ENCODE measurements around the gene NPPC. TPM values are rescaled to one million over a fixed set of nuclear protein-coding genes. Genes with fewer than 3 reads are reported as not detected.

NPPC gene
- total and polyA plus RNA-seq, 10 of the 15 experiments (the other 5 are each of a cell fraction or from before 2014, with no cell fraction given) = 0.15 TPM; not detected in 9

GRCh38 chr2:231940795-231941194 is 14.6 kb upstream of the NPPC start:
- H2AFZ ChIP-seq (ENCODE audit: control insufficient read depth, low read depth, low read length) = no peak overlapping the region
- H3K9ac ChIP-seq (ENCODE audit: control insufficient read depth, insufficient read depth, low read length) = no peak overlapping the region
- no peaks in the 10 kb centered on the region for H3K4me1 ChIP-seq (ENCODE audit: control insufficient read depth, insufficient read depth, low read length)
- in situ Hi-C loops (cut with MboI) (no loop called here), intact Hi-C loops (cut with micrococcal nuclease; ENCODE audit: unreplicated experiment) (no loop called here)
- H3K27me3 ChIP-seq (replicated peaks in 1 of 2; ENCODE audit: control insufficient read depth in 2 of 2, insufficient read depth in 2 of 2, low read length in 1 of 2) = peaks cover 0 to 2% of the 10 kb centered on the region in 2 experiments; a peak in 2 of 4 replicates
- no TSS peak for BruUV-seq (replicated peaks)
- no peaks in the 10 kb centered on the region for H3K9me3 ChIP-seq (replicated peaks; ENCODE audit: control insufficient read depth, insufficient read depth, low read length)
- no peak overlapping the region for H3K4me3 ChIP-seq
- H3K79me2 ChIP-seq (ENCODE audit: control insufficient read depth, insufficient read depth, low read length) = no peaks in the 10 kb centered on the region
- H4K20me1 ChIP-seq (ENCODE audit: control insufficient read depth, insufficient read depth) = no peaks in the 10 kb centered on the region
- 45% methylated on average over 3 of the region's 3 CpGs for WGBS (ENCODE audit: insufficient coverage, insufficient replicate concordance, low lambda C conversion rate, missing lambda C conversion rate)
- H3K36me3 ChIP-seq (ENCODE audit: control insufficient read depth in 2 of 2, insufficient read depth in 2 of 2, low read length in 1 of 2) = no peaks in the 10 kb centered on the region
- ATAC-seq (no peak), FAIRE-seq (no peak), DNase-seq (ENCODE audit: low read depth, low spot score) (no peak)
- no peak overlapping the region for H3K4me2 ChIP-seq (ENCODE audit: control insufficient read depth, insufficient read depth)
- ChIA-PET CTCF (interaction anchor here (0.9 kb wide), 1 partner anchor 200 kb away, joined by 3 read pairs; no protein-coding TSS in a partner anchor), SMC1A (ENCODE audit: uncharacterized antibody, unreplicated experiment) (interaction anchor here (0.7 kb wide), 1 partner anchor 350 kb away, joined by 3 read pairs; no protein-coding TSS in a partner anchor), RAD21 (ENCODE audit: unreplicated experiment) (no interaction called here), POLR2A (interaction anchor here (0.6 kb wide), 2 partner anchors 16 to 22 kb away, joined by 3 to 4 read pairs; no protein-coding TSS in a partner anchor)
- H3K27ac ChIP-seq (ENCODE audit: control insufficient read depth, insufficient read depth) = no peak overlapping the region
- TF ChIP-seq MXI1 (IDR thresholded peaks at IDR 0.05; ENCODE audit: low read depth, low read length) (no peak), NFXL1 (IDR thresholded peaks at IDR 0.05; ENCODE audit: borderline replicate concordance) (no peak), SMAD1 (IDR thresholded peaks at IDR 0.05; ENCODE audit: low read depth, partially characterized antibody) (no peak), RCOR1 (conservative IDR thresholded peaks at IDR 0.05; ENCODE audit: low read depth, low read length) (no peak), EGR1 (IDR thresholded peaks at IDR 0.05; ENCODE audit: borderline replicate concordance in 1 of 2, low read depth in 2 of 2, low read length in 2 of 2) (no peak), TAF1 (IDR thresholded peaks at IDR 0.05; ENCODE audit: borderline replicate concordance, low read depth, low read length) (no peak), CBX5 (IDR thresholded peaks at IDR 0.05; ENCODE audit: low read depth) (no peak), POLR2AphosphoS2 (IDR thresholded peaks at IDR 0.05; ENCODE audit: low read depth, low read length) (no peak), USF1 (IDR thresholded peaks at IDR 0.05; ENCODE audit: borderline replicate concordance, extremely low read length, insufficient read depth, low read depth, low read length) (no peak), ZNF622 (IDR thresholded peaks at IDR 0.05) (no peak), CBFB (IDR thresholded peaks at IDR 0.05; ENCODE audit: low read depth) (no peak), STAT1 (conservative IDR thresholded peaks at IDR 0.05) (no peak), EED (IDR thresholded peaks at IDR 0.05; ENCODE audit: low read depth) (no peak), BCL11A (IDR thresholded peaks at IDR 0.05; ENCODE audit: low read depth, low read length) (no peak)
- TF ChIP-seq, protein P1, sequence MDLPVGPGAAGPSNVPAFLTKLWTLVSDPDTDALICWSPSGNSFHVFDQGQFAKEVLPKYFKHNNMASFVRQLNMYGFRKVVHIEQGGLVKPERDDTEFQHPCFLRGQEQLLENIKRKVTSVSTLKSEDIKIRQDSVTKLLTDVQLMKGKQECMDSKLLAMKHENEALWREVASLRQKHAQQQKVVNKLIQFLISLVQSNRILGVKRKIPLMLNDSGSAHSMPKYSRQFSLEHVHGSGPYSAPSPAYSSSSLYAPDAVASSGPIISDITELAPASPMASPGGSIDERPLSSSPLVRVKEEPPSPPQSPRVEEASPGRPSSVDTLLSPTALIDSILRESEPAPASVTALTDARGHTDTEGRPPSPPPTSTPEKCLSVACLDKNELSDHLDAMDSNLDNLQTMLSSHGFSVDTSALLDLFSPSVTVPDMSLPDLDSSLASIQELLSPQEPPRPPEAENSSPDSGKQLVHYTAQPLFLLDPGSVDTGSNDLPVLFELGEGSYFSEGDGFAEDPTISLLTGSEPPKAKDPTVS (IDR thresholded peaks at IDR 0.05; ENCODE audit: low read depth, low read length) = no peak
- TF ChIP-seq, protein P2, sequence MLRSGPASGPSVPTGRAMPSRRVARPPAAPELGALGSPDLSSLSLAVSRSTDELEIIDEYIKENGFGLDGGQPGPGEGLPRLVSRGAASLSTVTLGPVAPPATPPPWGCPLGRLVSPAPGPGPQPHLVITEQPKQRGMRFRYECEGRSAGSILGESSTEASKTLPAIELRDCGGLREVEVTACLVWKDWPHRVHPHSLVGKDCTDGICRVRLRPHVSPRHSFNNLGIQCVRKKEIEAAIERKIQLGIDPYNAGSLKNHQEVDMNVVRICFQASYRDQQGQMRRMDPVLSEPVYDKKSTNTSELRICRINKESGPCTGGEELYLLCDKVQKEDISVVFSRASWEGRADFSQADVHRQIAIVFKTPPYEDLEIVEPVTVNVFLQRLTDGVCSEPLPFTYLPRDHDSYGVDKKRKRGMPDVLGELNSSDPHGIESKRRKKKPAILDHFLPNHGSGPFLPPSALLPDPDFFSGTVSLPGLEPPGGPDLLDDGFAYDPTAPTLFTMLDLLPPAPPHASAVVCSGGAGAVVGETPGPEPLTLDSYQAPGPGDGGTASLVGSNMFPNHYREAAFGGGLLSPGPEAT (IDR thresholded peaks at IDR 0.05; ENCODE audit: low read depth) = no peak
- TF ChIP-seq, protein P3, sequence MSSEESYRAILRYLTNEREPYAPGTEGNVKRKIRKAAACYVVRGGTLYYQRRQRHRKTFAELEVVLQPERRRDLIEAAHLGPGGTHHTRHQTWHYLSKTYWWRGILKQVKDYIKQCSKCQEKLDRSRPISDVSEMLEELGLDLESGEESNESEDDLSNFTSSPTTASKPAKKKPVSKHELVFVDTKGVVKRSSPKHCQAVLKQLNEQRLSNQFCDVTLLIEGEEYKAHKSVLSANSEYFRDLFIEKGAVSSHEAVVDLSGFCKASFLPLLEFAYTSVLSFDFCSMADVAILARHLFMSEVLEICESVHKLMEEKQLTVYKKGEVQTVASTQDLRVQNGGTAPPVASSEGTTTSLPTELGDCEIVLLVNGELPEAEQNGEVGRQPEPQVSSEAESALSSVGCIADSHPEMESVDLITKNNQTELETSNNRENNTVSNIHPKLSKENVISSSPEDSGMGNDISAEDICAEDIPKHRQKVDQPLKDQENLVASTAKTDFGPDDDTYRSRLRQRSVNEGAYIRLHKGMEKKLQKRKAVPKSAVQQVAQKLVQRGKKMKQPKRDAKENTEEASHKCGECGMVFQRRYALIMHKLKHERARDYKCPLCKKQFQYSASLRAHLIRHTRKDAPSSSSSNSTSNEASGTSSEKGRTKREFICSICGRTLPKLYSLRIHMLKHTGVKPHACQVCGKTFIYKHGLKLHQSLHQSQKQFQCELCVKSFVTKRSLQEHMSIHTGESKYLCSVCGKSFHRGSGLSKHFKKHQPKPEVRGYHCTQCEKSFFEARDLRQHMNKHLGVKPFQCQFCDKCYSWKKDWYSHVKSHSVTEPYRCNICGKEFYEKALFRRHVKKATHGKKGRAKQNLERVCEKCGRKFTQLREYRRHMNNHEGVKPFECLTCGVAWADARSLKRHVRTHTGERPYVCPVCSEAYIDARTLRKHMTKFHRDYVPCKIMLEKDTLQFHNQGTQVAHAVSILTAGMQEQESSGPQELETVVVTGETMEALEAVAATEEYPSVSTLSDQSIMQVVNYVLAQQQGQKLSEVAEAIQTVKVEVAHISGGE (CRISPR knock-in tag; IDR thresholded peaks at IDR 0.05) = no peak
